Effector memory CD4-positive, alpha-beta T cell (primary cell): ENCODE results near the gene ATP8A2.

Experiments used
- DNase-seq, 3 donors: peaks; one replicate each; pipeline ENCODE4 v3.0.0-alpha.2; 2020
- H3K27ac ChIP-seq: 2 replicates; pipeline ENCODE4 v1.7.0; 2013; ENCODE audit warnings: mild to moderate bottlenecking, low read length, moderate library complexity; ENCODE audit not compliant: insufficient read depth, poor library complexity, severe bottlenecking
- H3K27me3 ChIP-seq: replicated peaks from 2 replicates; pipeline ENCODE4 v1.7.0; 2013; ENCODE audit warnings: mild to moderate bottlenecking, low read length; ENCODE audit not compliant: insufficient read depth, control insufficient read depth, poor library complexity, severe bottlenecking
- H3K36me3 ChIP-seq: 2 replicates; pipeline ENCODE4 v1.7.0; 2013; ENCODE audit warnings: mild to moderate bottlenecking, low read length, moderate library complexity; ENCODE audit not compliant: control insufficient read depth, insufficient read depth
- H3K4me1 ChIP-seq: 2 replicates; pipeline ENCODE4 v1.7.0; 2013; ENCODE audit warnings: low read length, mild to moderate bottlenecking; ENCODE audit not compliant: control insufficient read depth, insufficient read depth, poor library complexity, severe bottlenecking
- H3K4me3 ChIP-seq: 2 replicates; pipeline ENCODE4 v1.7.0; 2013; ENCODE audit warnings: low read length, low read depth, mild to moderate bottlenecking; ENCODE audit not compliant: insufficient read depth, poor library complexity, severe bottlenecking
- H3K9me3 ChIP-seq: 2 replicates; pipeline ENCODE4 v1.7.0; 2013; ENCODE audit warnings: mild to moderate bottlenecking, low read length, moderate library complexity; ENCODE audit not compliant: control insufficient read depth

ATP8A2 gene

GRCh38 chr13:25699600-25699999 is 327.8 kb downstream of the ATP8A2 start:
- no peaks in the 10 kb centered on the region for H3K9me3 ChIP-seq
- DNase-seq = no peak
- no peak overlapping the region for H3K4me3 ChIP-seq
- H3K27ac ChIP-seq = no peak overlapping the region
- no peaks in the 10 kb centered on the region for H3K27me3 ChIP-seq
- no peaks in the 10 kb centered on the region for H3K4me1 ChIP-seq
- H3K36me3 ChIP-seq = no peaks in the 10 kb centered on the region

GRCh38 chr13:25701304-25701703 is 329.5 kb downstream of the ATP8A2 start:
- no peak overlapping the region for H3K27ac ChIP-seq
- no peaks in the 10 kb centered on the region for H3K4me1 ChIP-seq
- H3K4me3 ChIP-seq = no peak overlapping the region
- no peak for DNase-seq
- no peaks in the 10 kb centered on the region for H3K27me3 ChIP-seq
- no peaks in the 10 kb centered on the region for H3K36me3 ChIP-seq
- no peaks in the 10 kb centered on the region for H3K9me3 ChIP-seq

- no peak for DNase-seq
- Histone ChIP-seq H3K4me3 (no peak overlapping the region), H3K36me3 (no peaks in the 10 kb centered on the region), H3K27ac (no peak overlapping the region), H3K27me3 (no peaks in the 10 kb centered on the region), H3K4me1 (no peaks in the 10 kb centered on the region), H3K9me3 (no peaks in the 10 kb centered on the region)
Measured at GRCh38 chr13:25702386-25702785, 330.6 kb downstream of the ATP8A2 start.

- no peak for DNase-seq
- Histone ChIP-seq H3K4me3 (no peak overlapping the region), H3K36me3 (no peaks in the 10 kb centered on the region), H3K9me3 (no peaks in the 10 kb centered on the region), H3K27me3 (no peaks in the 10 kb centered on the region), H3K4me1 (no peaks in the 10 kb centered on the region), H3K27ac (no peak overlapping the region)
Measured at GRCh38 chr13:25707726-25708125, 336.0 kb downstream of the ATP8A2 start.

GRCh38 chr13:25708268-25708667 is 336.5 kb downstream of the ATP8A2 start:
- Histone ChIP-seq H3K4me3 (no peak overlapping the region), H3K27ac (no peak overlapping the region), H3K27me3 (no peaks in the 10 kb centered on the region), H3K36me3 (no peaks in the 10 kb centered on the region), H3K4me1 (no peaks in the 10 kb centered on the region), H3K9me3 (no peaks in the 10 kb centered on the region)
- DNase-seq = no peak

- Histone ChIP-seq H3K9me3 (no peaks in the 10 kb centered on the region), H3K27ac (no peak overlapping the region), H3K36me3 (no peaks in the 10 kb centered on the region), H3K27me3 (no peaks in the 10 kb centered on the region), H3K4me3 (no peak overlapping the region), H3K4me1 (no peaks in the 10 kb centered on the region)
- no peak for DNase-seq
Measured at GRCh38 chr13:25709088-25709487, 337.3 kb downstream of the ATP8A2 start.

GRCh38 chr13:25715760-25716159 is 344.0 kb downstream of the ATP8A2 start:
- Histone ChIP-seq H3K4me1 (no peaks in the 10 kb centered on the region), H3K4me3 (no peak overlapping the region), H3K36me3 (no peaks in the 10 kb centered on the region), H3K27ac (no peak overlapping the region), H3K9me3 (no peaks in the 10 kb centered on the region), H3K27me3 (no peaks in the 10 kb centered on the region)
- no peak for DNase-seq

- Histone ChIP-seq H3K27ac (no peak overlapping the region), H3K27me3 (no peaks in the 10 kb centered on the region), H3K36me3 (no peaks in the 10 kb centered on the region), H3K4me1 (no peaks in the 10 kb centered on the region), H3K9me3 (no peaks in the 10 kb centered on the region), H3K4me3 (no peak overlapping the region)
- no peak for DNase-seq
Measured at GRCh38 chr13:25717666-25718197, 346.0 kb downstream of the ATP8A2 start.

- H3K4me1 ChIP-seq = no peaks in the 10 kb centered on the region
- H3K27me3 ChIP-seq = no peaks in the 10 kb centered on the region
- no peak for DNase-seq
- no peaks in the 10 kb centered on the region for H3K36me3 ChIP-seq
- no peak overlapping the region for H3K4me3 ChIP-seq
- H3K9me3 ChIP-seq = no peaks in the 10 kb centered on the region
- H3K27ac ChIP-seq = no peak overlapping the region
Measured at GRCh38 chr13:25719666-25720065, 347.9 kb downstream of the ATP8A2 start.

GRCh38 chr13:25722893-25723292 is 351.1 kb downstream of the ATP8A2 start:
- Histone ChIP-seq H3K36me3 (no peaks in the 10 kb centered on the region), H3K9me3 (no peaks in the 10 kb centered on the region), H3K4me3 (no peak overlapping the region), H3K27ac (no peak overlapping the region), H3K4me1 (no peaks in the 10 kb centered on the region), H3K27me3 (no peaks in the 10 kb centered on the region)
- DNase-seq = no peak

GRCh38 chr13:25725104-25725503 is 353.3 kb downstream of the ATP8A2 start:
- no peak overlapping the region for H3K27ac ChIP-seq
- DNase-seq = no peak
- no peak overlapping the region for H3K4me3 ChIP-seq
- H3K36me3 ChIP-seq = no peaks in the 10 kb centered on the region
- no peaks in the 10 kb centered on the region for H3K4me1 ChIP-seq
- H3K9me3 ChIP-seq = no peaks in the 10 kb centered on the region
- H3K27me3 ChIP-seq = no peaks in the 10 kb centered on the region
